Activated CD8-positive, alpha-beta T cell treated with anti-CD3 and anti-CD28 coated beads for 36 hours (primary cell): ENCODE data around the gene EPHA10. TPM values are rescaled to one million over a fixed set of nuclear protein-coding genes. Genes with fewer than 3 reads are reported as not detected.

Experiments
- ATAC-seq: fragments of 200-7000 bp; cut with Tn5 transposase; one replicate; pipeline ENCODE4 v1.10.0; 2021; ENCODE audit warnings: mild to moderate bottlenecking, moderate library complexity
- CTCF ChIA-PET: fragments of 350-600 bp; sonication (Branson Sonifier 250); formaldehyde crosslinking; loops from one replicate; lab custom pipeline; 2021; ENCODE audit warnings: antibody characterized with exemption; lab: Charles Lee
- POLR2A ChIA-PET: fragments of 350-600 bp; sonication (Branson Sonifier 250); formaldehyde crosslinking; loops from one replicate; lab custom pipeline; 2021; ENCODE audit warnings: antibody characterized with exemption; lab: Charles Lee
- DNase-seq: peaks from one replicate; pipeline ENCODE4 v3.0.0-alpha.2; 2020
- H3K27ac Mint-ChIP-seq: one replicate; pipeline ENCODE4 v1.8.0; 2021; ENCODE audit warnings: mild to moderate bottlenecking, mixed read lengths
- H3K27me3 Mint-ChIP-seq: one replicate; pipeline ENCODE4 v1.8.0; 2021; ENCODE audit warnings: mixed read lengths
- H3K36me3 Mint-ChIP-seq: one replicate; pipeline ENCODE4 v1.8.0; 2021; ENCODE audit warnings: low read depth, mixed read lengths
- H3K4me1 Mint-ChIP-seq: one replicate; pipeline ENCODE4 v1.8.0; 2021; ENCODE audit warnings: low read depth, mixed read lengths
- H3K4me3 Mint-ChIP-seq: one replicate; pipeline ENCODE4 v1.8.0; 2021; ENCODE audit warnings: mild to moderate bottlenecking, moderate library complexity, mixed read lengths
- H3K9me3 Mint-ChIP-seq: one replicate; pipeline ENCODE4 v1.8.0; 2021; ENCODE audit warnings: mixed read lengths
- CTCF ChIP-seq: fragments of 200-600 bp; IDR thresholded peaks from one replicate; pipeline ENCODE4 v1.8.0; 2022; ENCODE audit warnings: antibody characterized with exemption, mild to moderate bottlenecking
- intact Hi-C: fragments of 100-400 bp; cut with micrococcal nuclease; formaldehyde crosslinking; loops from one replicate; pipeline ENCODE4 v1.10.0; 2022
- total RNA-seq, 2 experiments: library from RNA; stranded (reverse); gene quantifications; one replicate each; pipeline ENCODE4 v1.2.3, GENCODE V29; 2021

EPHA10 gene
- total RNA-seq, 2 experiments from 2014 or later = not detected

GRCh38 chr1:37718901-37719571 is 45.9 kb downstream of the EPHA10 start:
- intact Hi-C loops = no loop called here
- Mint-ChIP-seq H3K4me3 (no peak overlapping the region), H3K4me1 (no peaks in the 10 kb centered on the region), H3K9me3 (no peaks in the 10 kb centered on the region), H3K36me3 (no peaks in the 10 kb centered on the region), H3K27me3 (no peaks in the 10 kb centered on the region), H3K27ac (no peak overlapping the region)
- no peak for DNase-seq
- no peak for ATAC-seq
- ChIA-PET CTCF (no interaction called here), POLR2A (no interaction called here)
- TF ChIP-seq CTCF = no peak

GRCh38 chr1:37718181-37718900 is 46.6 kb downstream of the EPHA10 start:
- no peaks in the 10 kb centered on the region for H3K36me3 Mint-ChIP-seq
- no peak for TF ChIP-seq CTCF
- ChIA-PET POLR2A (no interaction called here), CTCF (no interaction called here)
- H3K4me1 Mint-ChIP-seq = no peaks in the 10 kb centered on the region
- no peak overlapping the region for H3K4me3 Mint-ChIP-seq
- DNase-seq (no peak), ATAC-seq (no peak)
- no peaks in the 10 kb centered on the region for H3K27me3 Mint-ChIP-seq
- H3K27ac Mint-ChIP-seq = no peak overlapping the region
- intact Hi-C loops = no loop called here
- no peaks in the 10 kb centered on the region for H3K9me3 Mint-ChIP-seq

GRCh38 chr1:37717631-37718030 is 47.3 kb downstream of the EPHA10 start:
- DNase-seq (no peak), ATAC-seq (no peak)
- CTCF ChIA-PET = no interaction called here
- intact Hi-C loops = no loop called here
- Mint-ChIP-seq H3K27me3 (no peaks in the 10 kb centered on the region), H3K4me1 (no peaks in the 10 kb centered on the region), H3K4me3 (no peak overlapping the region), H3K9me3 (no peaks in the 10 kb centered on the region), H3K36me3 (no peaks in the 10 kb centered on the region), H3K27ac (no peak overlapping the region)
- no peak for TF ChIP-seq CTCF
- POLR2A ChIA-PET = no interaction called here

- Mint-ChIP-seq H3K4me3 (no peak overlapping the region), H3K27me3 (no peaks in the 10 kb centered on the region), H3K4me1 (no peaks in the 10 kb centered on the region), H3K9me3 (no peaks in the 10 kb centered on the region), H3K36me3 (peaks cover 3% of the 10 kb centered on the region), H3K27ac (no peak overlapping the region)
- ChIA-PET POLR2A (interaction anchor here (1.0 kb wide), 1 partner anchor 83 kb away, joined by 3 read pairs; no protein-coding TSS in a partner anchor), CTCF (no interaction called here)
- no peak for DNase-seq
- no peak for TF ChIP-seq CTCF
- intact Hi-C loops = no loop called here
- no peak for ATAC-seq
Observed at GRCh38 chr1:37716321-37716720, 48.6 kb downstream of the EPHA10 start.

- no peaks in the 10 kb centered on the region for H3K9me3 Mint-ChIP-seq
- intact Hi-C loops = no loop called here
- no peak overlapping the region for H3K27ac Mint-ChIP-seq
- POLR2A ChIA-PET = interaction anchor here (0.9 kb wide), 1 partner anchor 20 kb away, joined by 4 read pairs; no protein-coding TSS in a partner anchor
- H3K27me3 Mint-ChIP-seq = no peaks in the 10 kb centered on the region
- TF ChIP-seq CTCF = no peak
- CTCF ChIA-PET = no interaction called here
- H3K36me3 Mint-ChIP-seq = peaks cover 9% of the 10 kb centered on the region
- ATAC-seq (no peak), DNase-seq (no peak)
- no peak overlapping the region for H3K4me3 Mint-ChIP-seq
- no peaks in the 10 kb centered on the region for H3K4me1 Mint-ChIP-seq
Observed at GRCh38 chr1:37714689-37715088, 50.2 kb downstream of the EPHA10 start.
